ELF-1 (cell line): ENCODE measurements around the gene PLCL2.

Source experiments
- DNase-seq: peaks from one replicate; pipeline ENCODE4 v3.0.0-alpha.2; 2016; ENCODE audit warnings: low read depth, low spot score

PLCL2 gene

DNA sequence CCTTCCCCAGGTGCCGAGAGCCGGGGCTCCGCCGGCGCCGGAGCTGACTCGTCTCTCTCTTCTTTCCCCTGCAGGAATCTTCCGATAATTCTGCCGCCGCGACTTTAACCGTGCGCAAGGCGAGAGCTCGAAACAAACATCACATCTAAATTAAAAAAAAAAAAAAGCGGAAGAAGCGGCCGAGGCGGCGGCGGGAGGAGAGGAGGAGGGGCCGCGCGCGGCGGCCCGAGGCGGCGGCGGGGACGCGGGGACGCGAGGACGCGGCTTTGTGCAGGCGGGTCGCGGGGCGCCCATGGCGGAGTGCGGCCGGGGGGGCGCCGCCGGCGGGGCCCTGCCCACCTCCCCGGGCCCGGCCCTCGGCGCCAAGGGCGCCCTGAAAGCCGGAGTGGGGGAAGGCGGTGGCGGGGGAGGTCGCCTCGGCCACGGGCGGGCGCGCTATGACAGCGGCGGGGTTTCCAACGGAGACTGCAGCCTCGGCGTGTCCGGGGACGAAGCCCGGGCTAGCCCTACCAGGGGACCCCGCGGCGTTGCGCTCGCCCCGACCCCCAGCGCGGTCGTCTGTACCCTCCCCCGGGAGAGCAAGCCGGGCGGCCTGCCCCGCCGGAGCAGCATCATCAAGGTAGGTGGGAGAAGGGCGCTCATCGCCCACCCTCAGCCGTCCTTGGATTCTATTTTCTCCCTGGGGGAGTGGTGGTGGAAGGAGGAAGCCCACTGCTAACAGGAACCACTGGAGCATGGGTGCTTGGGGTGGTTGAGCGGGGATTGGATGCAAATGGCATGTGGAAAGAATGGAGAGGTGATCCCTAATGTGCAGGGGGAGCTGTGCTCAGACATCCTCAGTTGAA, at the start of gene PLCL2:
PLCL2 (plus strand) TSS at position 208 of the 845 bp plus-strand sequence; CDS start at position 293, 85 bp downstream.
- peak; percentile 45 for DNase-seq

DNA sequence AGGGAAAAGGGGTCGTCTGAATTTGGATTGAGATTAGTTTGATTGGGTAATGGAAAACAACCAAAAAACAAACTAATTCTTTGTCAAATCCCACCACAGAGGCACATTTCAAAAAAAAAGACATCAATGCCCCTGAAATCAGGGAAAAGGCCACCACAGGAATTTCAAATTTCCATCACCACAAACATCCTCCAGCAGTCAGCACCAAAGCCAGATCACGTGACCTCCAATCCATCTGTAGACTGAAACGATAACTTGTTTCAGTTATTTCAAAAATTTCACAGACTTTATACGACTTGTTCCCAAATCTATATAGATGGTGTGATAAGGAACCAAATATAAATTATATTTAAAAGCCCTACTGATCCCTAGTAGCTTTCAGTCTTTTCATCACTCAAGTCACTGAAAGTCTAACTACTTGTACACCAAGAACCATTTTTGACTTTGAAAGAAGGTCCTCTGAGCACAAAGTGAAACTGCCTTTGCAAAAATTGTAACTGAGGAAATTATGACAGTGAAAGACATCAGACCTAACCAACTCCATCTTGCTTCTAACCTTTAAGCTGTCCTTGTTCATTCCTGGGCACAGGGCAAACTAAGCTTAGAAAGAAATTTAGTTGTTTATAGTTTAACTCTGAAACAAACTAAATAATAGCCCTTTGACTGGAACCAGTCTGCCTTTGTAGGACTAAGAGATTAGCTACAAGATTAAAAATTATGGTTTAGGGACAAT, 48.1 kb upstream of the PLCL2 start:
- DNase-seq = no peak

DNA sequence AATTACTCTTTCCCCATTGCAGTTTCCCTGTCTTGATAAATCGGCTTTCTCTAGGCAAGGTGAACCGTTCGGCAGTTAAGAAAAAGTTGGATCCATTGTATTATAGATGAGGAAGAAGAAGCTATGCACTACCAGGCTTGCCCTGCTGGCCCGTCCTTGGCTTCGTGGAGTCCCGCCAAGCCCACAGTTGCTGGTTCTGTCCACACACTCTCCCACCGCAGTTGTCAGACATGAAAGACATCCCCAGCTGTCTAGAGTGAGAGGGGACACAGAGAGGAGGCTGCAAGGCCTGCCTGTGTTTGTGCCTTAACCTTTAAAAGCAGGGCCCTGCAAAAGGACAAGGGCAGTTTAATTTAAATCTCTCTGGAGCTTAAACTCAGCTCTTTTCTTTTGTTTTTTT, 47.2 kb upstream of the PLCL2 start:
- no peak for DNase-seq

DNA sequence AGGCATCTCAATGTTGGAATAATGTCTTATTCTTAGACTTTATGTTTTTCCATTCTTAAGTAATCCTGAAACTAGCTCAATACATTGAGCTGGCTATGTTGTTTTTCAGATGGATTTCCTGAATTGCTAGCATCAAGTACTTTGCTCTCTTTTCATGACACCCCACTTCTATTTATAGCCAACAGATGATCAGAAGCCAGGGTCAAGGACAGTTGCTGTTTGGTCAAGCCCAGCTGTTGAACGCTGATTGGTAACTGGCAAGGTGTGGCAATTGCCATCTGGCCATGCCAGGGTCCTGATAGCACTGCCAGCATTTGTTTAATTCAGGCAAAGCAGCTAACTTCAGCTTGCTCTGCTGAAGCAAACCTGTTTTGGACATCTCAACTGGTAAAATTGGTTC, 46.2 kb upstream of the PLCL2 start:
- no peak for DNase-seq

DNA sequence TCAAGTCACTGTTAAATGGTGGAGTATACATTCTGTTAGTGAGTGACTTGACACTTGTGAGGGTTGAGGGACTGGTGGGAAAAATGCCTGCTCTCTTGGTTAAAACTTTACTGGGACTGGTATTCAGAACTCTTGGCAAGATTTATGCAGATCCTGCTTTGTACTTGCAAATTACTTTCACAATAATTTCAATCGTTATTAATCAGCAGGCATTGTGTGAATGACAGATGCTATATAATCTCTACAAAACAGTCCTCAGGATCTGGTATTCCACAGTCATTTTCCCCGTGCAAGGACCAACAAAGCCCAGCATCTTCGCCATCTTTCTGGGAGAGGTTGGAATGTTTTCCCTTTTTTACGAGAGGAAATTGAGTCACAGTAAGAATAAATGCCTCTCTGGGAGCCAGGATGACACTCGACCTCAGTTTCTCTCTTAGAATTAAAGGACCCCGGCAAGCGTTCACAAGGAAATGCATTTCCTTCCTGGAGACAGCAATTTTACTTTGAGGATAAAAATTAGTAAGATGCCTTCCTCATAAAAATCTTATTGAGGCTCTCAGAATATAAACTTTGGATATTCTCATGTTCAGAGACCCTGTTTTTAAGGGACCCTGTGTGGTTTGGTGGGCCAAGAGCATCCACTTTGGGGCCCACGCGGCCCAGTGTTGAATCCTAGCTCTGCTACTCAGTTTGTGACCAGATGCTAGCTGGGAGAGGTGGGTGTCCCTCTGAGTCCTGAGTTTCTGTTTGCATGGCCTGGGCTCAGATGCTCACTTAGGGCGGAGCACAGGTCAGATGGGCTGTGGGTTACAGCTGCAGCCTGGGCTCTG, 45.3 kb upstream of the PLCL2 start:
- no peak for DNase-seq

DNA sequence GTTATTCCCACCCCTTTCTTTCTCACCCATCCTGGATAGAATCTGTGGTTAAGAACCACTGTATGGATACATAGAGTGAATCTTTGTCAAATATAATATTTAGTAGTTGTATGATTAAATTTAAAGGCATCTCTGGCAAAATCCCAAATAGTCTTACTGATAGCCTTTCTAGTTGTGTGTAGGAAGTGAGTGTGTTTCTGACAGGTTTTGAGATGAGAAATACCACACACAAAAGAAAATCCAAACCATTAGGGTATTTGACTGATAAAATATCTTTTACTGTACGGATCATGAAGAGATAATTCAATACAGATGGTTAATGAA, 44.7 kb upstream of the PLCL2 start:
- no peak for DNase-seq

DNA sequence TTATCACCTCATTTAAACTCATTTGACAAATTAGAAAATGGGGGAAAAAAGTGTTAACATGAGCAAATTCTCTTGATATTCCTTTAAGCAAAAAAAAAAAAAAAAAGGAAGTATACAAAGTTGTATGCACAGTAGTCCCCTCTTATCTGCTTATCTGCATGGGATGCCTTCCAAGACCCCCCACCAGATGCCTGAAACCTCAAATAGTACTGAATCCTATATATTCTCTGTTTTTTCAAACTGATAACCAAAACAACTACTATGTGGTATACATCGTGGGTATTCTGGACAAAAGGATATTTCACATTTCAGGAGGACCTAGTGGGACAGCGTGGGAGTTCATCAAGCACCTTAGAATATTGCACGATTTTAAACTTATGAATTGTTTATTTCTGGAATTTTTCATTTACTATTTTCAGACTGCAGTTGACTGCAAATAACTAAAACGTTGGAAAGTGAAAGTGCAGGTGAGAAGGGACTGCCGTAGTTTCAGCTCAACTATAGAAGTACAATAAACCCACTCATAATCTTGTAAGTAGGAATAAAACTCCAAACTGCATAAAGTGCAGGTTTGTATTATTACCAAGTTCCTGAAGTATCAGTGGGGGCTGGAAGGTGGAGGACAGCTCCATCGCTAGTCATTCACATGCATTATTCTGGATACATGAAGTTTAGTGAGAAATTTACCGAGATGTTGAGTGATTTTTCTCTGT, 43.6 kb upstream of the PLCL2 start:
- no peak for DNase-seq

DNA sequence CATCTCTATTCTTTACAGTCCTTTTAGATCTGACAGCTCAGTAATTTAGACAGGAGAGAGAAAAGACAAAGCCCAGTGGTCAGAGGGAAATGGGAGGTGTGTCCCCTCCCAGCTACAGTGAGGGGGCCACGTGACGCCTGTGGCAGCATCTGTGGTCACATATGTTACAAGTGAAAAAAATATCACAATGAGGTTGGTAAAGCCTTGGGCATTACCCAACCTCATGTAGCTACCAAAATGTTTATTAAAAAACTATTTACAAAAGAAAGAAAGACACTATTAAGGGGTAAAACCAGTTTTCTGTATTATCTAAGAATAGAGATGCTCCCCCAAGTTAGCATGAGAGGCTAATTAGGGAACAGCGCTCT, 42.9 kb upstream of the PLCL2 start:
- no peak for DNase-seq

DNA sequence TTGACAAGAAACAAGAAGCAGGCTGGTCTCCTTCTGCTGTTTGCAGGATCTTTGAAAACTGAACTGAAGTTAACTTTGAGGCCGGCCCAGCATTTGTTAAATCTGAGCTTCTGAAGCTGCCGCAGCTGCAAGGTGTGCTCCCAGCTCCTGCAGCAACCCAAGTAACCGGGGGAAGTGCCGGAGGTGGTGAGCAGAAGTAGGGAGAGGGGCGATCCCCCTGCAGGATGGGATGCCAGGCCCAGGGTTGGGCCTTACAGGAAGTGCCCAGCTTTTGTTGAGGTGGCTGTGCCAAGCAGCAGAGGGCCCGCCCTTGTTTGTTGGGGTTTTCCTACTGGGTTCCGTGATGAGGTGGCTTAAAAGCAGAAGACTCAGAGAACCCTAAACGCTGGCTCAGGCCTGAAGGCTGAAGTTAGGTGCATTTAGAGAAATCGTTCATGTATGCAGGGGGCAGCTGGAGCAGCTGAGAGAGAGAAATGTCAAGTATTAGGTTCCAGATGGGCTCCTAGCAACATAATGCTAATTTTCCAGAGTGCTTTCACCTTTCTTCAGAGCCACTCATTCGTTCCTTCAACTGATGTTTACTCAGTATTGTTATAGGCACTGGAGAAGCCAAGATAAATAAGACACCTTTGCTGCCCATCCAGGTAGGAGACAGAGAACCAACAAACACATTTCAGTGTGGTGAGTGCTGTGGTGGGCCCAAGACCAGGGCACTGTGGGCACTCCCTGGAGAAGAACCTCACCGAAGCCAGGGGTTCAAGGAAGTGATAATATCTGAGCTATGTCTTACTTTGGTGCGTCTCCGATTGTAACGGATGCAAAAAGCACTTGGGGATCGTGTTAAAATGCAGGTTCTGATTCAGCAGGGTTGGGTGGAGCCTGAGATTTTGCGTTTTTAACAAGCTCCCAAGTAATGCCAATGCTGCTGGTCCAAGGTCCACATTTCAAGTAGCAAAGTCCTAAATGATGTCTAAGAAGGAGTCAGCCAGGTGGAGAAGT, 42.2 kb upstream of the PLCL2 start:
- no peak for DNase-seq

DNA sequence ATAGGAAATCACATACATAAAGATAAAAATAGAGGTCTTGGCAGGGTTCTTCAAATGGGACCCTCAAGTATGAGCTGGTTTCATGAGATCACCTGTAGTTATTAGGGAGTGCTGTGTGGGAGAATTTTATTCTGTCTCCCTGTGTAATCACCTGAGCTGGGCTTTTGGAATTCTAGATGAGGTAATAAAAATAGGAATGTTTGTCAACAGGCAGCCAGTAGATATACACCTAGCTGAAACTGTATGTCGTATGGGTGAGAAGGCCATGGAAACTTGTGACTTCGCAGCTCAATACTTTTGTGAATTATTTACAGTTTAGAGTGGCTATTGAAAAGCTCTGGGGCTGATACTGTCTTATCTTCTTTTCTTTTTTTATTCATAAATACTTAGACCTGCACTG, 40.5 kb upstream of the PLCL2 start:
- DNase-seq = no peak

DNA sequence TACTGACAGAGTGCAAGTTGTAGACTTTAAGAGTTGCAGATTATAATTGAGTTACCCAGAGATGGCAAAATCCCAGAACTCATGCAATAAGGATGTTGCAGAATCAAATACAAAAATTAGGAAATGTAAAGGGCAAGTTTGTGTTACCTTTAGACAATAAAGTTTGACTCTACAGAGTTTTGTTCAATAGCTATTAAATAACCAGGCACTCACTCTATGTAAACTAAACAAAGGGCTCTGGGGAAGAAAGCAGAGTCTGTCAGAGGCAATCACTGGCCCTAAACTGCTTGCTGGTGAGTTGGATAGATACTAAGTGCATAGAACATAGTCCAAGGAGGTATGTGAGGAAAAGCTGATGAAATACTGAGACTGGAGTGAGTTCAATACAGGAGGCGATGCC, 40.0 kb upstream of the PLCL2 start:
- DNase-seq = no peak

DNA sequence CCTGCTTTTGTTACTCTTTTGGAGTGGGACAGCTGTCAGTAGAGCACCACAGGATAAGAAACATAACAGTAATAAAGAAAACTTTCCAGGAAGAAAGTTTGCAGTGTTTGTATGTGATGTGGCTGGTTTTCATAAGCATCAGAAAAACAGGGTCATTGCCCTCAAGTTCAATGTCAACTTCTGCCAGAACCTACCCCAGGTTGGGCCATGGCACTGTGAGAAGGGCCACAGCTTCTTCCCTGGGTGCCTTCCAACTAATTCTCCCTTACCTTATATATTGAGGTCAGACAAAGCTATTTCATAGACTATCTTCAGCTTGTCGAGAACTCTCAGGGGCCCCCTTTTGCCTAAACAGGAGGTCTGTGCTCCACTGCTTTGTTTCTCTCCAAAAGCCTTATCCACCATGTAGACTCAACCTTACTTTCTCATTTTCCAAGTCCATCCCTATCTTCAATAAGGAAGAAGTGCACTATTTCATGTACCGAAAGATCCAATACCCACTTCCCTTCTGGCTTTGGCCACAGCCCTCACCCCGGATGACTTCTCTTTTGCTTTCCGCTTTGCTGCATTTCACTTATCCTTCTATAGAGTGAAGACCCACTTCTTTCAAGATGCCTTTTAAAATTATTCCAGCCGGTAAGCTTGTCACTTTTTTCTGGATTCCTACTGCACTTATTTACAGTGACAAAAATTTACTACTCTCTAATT, 38.2 kb upstream of the PLCL2 start:
- DNase-seq = no peak

DNA sequence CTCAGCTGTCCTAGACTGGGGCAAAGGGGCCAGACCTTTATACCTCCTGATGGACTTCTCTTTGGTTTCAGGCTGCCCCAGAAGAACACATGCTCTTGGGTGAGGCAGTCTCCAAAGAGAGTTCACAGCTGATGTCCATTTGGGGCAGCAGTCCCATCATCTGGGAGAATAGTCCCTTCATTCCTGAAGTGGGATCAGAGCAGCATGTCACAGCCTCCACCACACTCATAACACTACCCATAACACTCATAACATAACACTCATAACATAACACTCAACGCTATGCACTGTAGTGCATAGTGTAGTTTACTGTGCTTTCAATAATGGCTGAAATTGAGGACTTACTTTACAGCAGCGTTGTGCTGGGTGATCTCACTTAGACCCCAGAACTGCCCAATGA, 36.7 kb upstream of the PLCL2 start:
- no peak for DNase-seq

DNA sequence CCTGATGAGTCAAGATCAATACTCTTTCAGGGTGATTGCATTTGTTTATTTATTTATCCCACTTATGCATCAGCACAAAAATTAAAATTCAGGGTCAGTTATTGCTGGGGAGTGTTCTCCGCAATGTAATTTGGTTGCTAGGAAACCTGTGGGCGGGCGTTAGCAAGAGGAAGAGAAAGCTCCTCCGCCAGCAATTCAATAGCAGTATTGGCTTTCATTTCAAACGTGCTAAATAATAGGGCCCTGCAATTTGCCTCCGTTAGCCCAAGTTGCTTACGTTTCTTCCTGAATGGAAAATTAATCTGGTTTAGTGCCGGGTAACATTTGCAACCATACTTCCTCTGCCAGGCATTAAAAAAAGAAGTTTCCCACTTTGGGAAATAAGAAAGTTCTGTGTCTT, 35.5 kb upstream of the PLCL2 start:
- DNase-seq = no peak

DNA sequence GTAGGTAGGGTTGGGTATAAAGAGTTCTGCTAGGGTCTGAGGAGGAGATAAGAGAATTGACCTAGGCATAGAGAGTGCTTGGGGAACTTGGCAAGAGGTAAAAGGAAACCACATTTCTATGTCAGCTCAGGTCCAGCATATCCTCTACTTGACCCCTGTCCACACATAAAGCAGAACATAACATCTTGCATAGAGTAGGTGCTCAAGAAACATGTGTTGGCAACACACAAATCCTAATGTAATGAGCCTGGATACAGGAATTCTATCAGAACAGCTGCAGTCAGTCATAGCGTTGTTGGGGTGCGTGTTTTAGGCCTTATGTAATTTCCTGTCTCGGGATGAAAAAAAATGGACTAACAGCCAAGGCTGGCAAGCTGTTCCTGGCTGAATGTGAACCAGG, 35.0 kb upstream of the PLCL2 start:
- DNase-seq = no peak

DNA sequence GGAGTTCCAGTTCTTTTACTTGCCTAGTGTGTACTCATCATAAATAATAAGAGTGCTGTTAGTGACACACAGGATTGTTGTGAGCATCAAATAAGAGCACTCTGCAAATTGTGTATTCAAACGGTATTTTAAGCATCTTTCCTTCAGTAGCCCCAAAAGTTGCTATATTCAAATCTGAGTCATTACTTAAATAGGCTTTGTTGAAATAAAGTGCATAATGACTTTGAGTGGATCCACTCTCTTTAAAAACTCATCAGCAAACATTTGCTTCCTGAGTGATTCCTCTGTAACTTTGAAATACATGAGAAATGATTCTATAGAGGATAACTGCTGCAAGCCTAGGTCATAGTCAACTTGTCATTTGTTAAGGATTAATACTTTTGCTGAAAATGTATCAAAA, 29.3 kb upstream of the PLCL2 start:
- DNase-seq = no peak

DNA sequence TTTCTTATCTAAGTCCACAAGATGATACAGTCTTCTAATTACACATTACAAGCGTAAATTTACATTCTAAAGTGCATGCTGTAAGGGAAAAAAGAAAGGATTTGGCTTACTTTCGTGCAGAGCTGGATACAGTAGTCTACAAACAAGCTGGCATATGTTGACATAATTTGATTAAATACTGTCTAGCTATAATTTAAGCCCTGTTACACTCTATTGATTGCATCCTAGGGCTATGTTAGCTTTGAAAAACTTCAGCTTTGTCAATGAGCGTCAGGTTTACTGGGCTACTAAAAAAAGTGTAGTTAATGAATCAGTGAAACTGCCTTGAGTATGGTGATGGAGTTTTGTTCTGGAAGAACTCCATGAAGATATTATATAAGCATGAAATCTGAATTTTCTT, 24.5 kb upstream of the PLCL2 start:
- no peak for DNase-seq

DNA sequence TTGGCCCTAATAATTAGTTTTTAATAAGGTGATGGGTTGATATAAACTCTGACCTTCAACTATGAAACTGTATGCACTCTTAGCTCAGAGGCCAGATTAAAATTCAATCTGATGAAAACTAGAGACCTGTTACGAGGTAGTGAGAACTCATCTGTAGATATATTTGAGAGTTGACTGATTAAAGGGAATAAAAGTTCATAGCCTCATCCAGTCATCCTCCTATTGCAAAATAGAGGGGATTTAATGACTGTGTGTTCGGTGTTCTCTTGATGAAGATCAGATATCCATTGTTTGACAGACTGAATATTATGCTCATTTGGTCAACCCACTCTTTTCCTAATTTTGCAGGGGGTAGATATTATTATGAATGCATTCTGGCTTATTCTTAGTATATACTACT, 23.3 kb upstream of the PLCL2 start:
- DNase-seq = no peak

DNA sequence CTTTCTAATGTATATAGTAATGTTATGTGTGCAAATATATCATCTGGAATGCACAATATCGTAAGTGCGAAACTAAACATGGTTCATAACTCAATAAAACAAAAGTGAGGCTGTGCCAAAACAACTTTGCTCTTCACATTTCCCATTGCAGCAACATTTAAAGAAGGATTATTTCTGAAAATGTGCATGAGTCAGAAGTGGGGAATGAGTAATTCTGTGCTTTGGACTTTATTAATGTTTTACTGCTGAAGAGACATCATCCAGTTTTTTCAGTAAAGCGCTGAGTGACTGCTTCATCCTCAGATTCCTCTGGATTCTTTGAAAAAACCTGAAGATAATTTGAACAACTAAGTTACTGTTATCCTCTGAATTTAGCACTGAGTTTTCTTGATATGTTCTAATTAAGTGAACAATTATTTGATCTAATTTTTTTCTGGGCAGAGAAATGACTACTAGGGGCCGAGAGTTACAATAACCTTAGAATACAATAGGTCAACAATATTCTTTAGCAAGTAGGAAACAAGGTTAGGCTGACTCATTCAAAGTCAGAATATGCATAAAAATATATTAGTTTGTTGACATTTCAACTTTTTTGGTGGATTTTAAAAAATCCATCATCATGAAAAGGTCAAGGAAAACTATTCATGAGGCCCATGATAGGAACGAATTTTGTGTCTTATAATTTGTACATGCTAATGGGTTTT, 20.0 kb upstream of the PLCL2 start:
- DNase-seq = no peak
